H9 (cell line): ENCODE data around the gene GLIS2. TPM values are rescaled to one million over a fixed set of nuclear protein-coding genes. Genes with fewer than 3 reads are reported as not detected.

Experiments used
- DNase-seq: peaks from one replicate; pipeline ENCODE4 v3.0.0-alpha.2; 2017
- H2AFZ ChIP-seq: one replicate; pipeline ENCODE4 v1.6.1; 2013; ENCODE audit warnings: mild to moderate bottlenecking, low read length, control low read depth, moderate library complexity
- H2AK5ac ChIP-seq: 2 replicates; pipeline ENCODE4 v1.6.1; 2013; ENCODE audit warnings: low read length, control low read depth, mixed read lengths; ENCODE audit not compliant: insufficient read length
- H2BK120ac ChIP-seq: one replicate; pipeline ENCODE4 v1.6.1; 2013; ENCODE audit warnings: low read depth, mild to moderate bottlenecking, low read length, control low read depth, inconsistent platforms; ENCODE audit not compliant: poor library complexity, severe bottlenecking
- H2BK12ac ChIP-seq: 2 replicates; pipeline ENCODE4 v1.6.1; 2013; ENCODE audit warnings: low read length, control low read depth, mixed read lengths, low read depth; ENCODE audit not compliant: insufficient read length
- H2BK15ac ChIP-seq: 2 replicates; pipeline ENCODE4 v1.6.1; 2013; ENCODE audit warnings: low read depth, low read length, control low read depth
- H2BK20ac ChIP-seq: one replicate; pipeline ENCODE4 v1.6.1; 2013; ENCODE audit warnings: low read depth, mild to moderate bottlenecking, low read length, control low read depth, inconsistent platforms; ENCODE audit not compliant: poor library complexity, severe bottlenecking
- H2BK5ac ChIP-seq: 2 replicates; pipeline ENCODE4 v1.6.1; 2013; ENCODE audit warnings: low read length, control low read depth, mixed read lengths; ENCODE audit not compliant: insufficient read length
- H3K14ac ChIP-seq: 2 replicates; pipeline ENCODE4 v1.6.1; 2013; ENCODE audit warnings: low read length, control low read depth; ENCODE audit not compliant: insufficient read depth
- H3K18ac ChIP-seq: 2 replicates; pipeline ENCODE4 v1.6.1; 2013; ENCODE audit warnings: low read depth, mild to moderate bottlenecking, mixed read lengths, low read length, control low read depth; ENCODE audit not compliant: insufficient read length
- H3K23ac ChIP-seq: 2 replicates; pipeline ENCODE4 v1.6.1; 2013; ENCODE audit warnings: low read length, control low read depth, mixed read lengths, low read depth; ENCODE audit not compliant: insufficient read length
- H3K23me2 ChIP-seq: 2 replicates; pipeline ENCODE4 v1.6.1; 2013; ENCODE audit warnings: low read depth, mild to moderate bottlenecking, mixed read lengths, low read length, control low read depth; ENCODE audit not compliant: insufficient read length, poor library complexity, severe bottlenecking
- H3K27ac ChIP-seq: 2 replicates; pipeline ENCODE4 v1.5.1; 2013; ENCODE audit warnings: low read length, control low read depth, mixed read lengths, low read depth; ENCODE audit not compliant: insufficient read length
- H3K27me3 ChIP-seq: 2 replicates; pipeline ENCODE4 v1.6.1; 2013; ENCODE audit warnings: low read length, control low read depth, inconsistent platforms; ENCODE audit not compliant: insufficient read depth
- H3K4ac ChIP-seq: 2 replicates; pipeline ENCODE4 v1.6.1; 2013; ENCODE audit warnings: low read depth, mild to moderate bottlenecking, control low read depth, inconsistent platforms, low read length, moderate library complexity
- H3K4me1 ChIP-seq: 2 replicates; pipeline ENCODE4 v1.6.1; 2013; ENCODE audit warnings: low read length, control low read depth, inconsistent platforms; ENCODE audit not compliant: insufficient read depth
- H3K4me2 ChIP-seq: 2 replicates; pipeline ENCODE4 v1.6.1; 2013; ENCODE audit warnings: low read length, control low read depth, mixed read lengths; ENCODE audit not compliant: insufficient read length, insufficient read depth
- H3K56ac ChIP-seq: 2 replicates; pipeline ENCODE4 v1.6.1; 2013; ENCODE audit warnings: low read depth, mild to moderate bottlenecking, mixed read lengths, low read length, control low read depth; ENCODE audit not compliant: insufficient read length
- H3K79me1 ChIP-seq: 2 replicates; pipeline ENCODE4 v1.6.1; 2013; ENCODE audit warnings: low read depth, mild to moderate bottlenecking, moderate library complexity, low read length, control low read depth, inconsistent platforms; ENCODE audit not compliant: insufficient read depth, poor library complexity, severe bottlenecking
- H3K79me2 ChIP-seq: 2 replicates; pipeline ENCODE4 v1.6.1; 2013; ENCODE audit warnings: low read length, control low read depth, inconsistent platforms; ENCODE audit not compliant: insufficient read depth
- H3K9ac ChIP-seq: 2 replicates; pipeline ENCODE4 v1.6.1; 2013; ENCODE audit warnings: low read length, control low read depth, mixed read lengths; ENCODE audit not compliant: insufficient read length; ENCODE audit errors: extremely low read depth
- H3K9me3 ChIP-seq: one replicate; pipeline ENCODE4 v1.6.1; 2013; ENCODE audit warnings: low read depth, low read length, inconsistent platforms; ENCODE audit not compliant: control insufficient read depth
- H3T11ph ChIP-seq: one replicate; pipeline ENCODE4 v1.6.1; 2013; ENCODE audit warnings: mild to moderate bottlenecking, low read length, control low read depth, inconsistent platforms
- H4K20me1 ChIP-seq: one replicate; pipeline ENCODE4 v1.6.1; 2013; ENCODE audit not compliant: control insufficient read depth, insufficient read length, insufficient read depth
- H4K5ac ChIP-seq: 2 replicates; pipeline ENCODE4 v1.6.1; 2013; ENCODE audit warnings: low read depth, mild to moderate bottlenecking, mixed read lengths, low read length, control low read depth; ENCODE audit not compliant: insufficient read length
- H4K8ac ChIP-seq: replicated peaks from 2 replicates; pipeline ENCODE4 v1.6.1; 2013; ENCODE audit warnings: low read length, control low read depth, mixed read lengths, low read depth; ENCODE audit not compliant: insufficient read length
- H4K91ac ChIP-seq: 2 replicates; pipeline ENCODE4 v1.6.1; 2013; ENCODE audit warnings: low read depth, mild to moderate bottlenecking, moderate library complexity, mixed read lengths, low read length, control low read depth; ENCODE audit not compliant: insufficient read length
- H3K27ac Mint-ChIP-seq, 3 experiments: 2 replicates in 2 of 3; 3 replicates in 1 of 3; pipeline ENCODE4 v1.8.0; 2020 to 2021; ENCODE audit warnings: mixed read lengths in 3 of 3, mild to moderate bottlenecking in 1 of 3, moderate library complexity in 1 of 3
- H3K27me3 Mint-ChIP-seq: 2 replicates; pipeline ENCODE4 v1.8.0; 2021; ENCODE audit warnings: low read depth, mild to moderate bottlenecking, moderate library complexity, mixed read lengths
- H3K36me3 Mint-ChIP-seq, 3 experiments: 2 replicates in 2 of 3; 3 replicates in 1 of 3; pipeline ENCODE4 v1.8.0; 2020 to 2021; ENCODE audit warnings: low read depth in 3 of 3, mixed read lengths in 3 of 3; ENCODE audit not compliant: insufficient read depth in 1 of 3
- H3K4me1 Mint-ChIP-seq, 2 experiments: 2 replicates each; pipeline ENCODE4 v1.8.0; 2020; ENCODE audit warnings: mixed read lengths in 2 of 2
- H3K4me3 Mint-ChIP-seq, 2 experiments: 2 replicates in 1 of 2; 3 replicates in 1 of 2; pipeline ENCODE4 v1.8.0; 2020 to 2021; ENCODE audit warnings: mild to moderate bottlenecking in 2 of 2, mixed read lengths in 2 of 2, moderate library complexity in 1 of 2
- H3K9me3 Mint-ChIP-seq, 2 experiments: 2 replicates in 1 of 2; 3 replicates in 1 of 2; pipeline ENCODE4 v1.8.0; 2020; ENCODE audit warnings: mild to moderate bottlenecking in 2 of 2, mixed read lengths in 2 of 2, moderate library complexity in 1 of 2
- WGBS: extraction: QIAGEN DNeasy Blood & Tissue Kit; methylation state at CpG from one replicate; pipeline ENCODE4 v1.1.7; 2013; ENCODE audit warnings: missing lambda C conversion rate, low lambda C conversion rate, mixed read lengths; ENCODE audit not compliant: insufficient read length; ENCODE audit errors: extremely low coverage; 5-methylcytosine and 5-hydroxymethylcytosine counted together
- total RNA-seq: library from RNA; stranded (reverse); gene quantifications from 2 replicates; pipeline ENCODE4 v1.2.1, GENCODE V29; 2021
- TF ChIP-seq, protein P1 (sequence below): fragments of 200-600 bp; sonication (generic); conservative IDR thresholded peaks from 3 replicates; pipeline ENCODE4 v1.8.0; 2021; ENCODE audit warnings: antibody characterized with exemption, mild to moderate bottlenecking

GLIS2 gene
- total RNA-seq, 1 experiment from 2014 or later, result 14.3 TPM

DNA sequence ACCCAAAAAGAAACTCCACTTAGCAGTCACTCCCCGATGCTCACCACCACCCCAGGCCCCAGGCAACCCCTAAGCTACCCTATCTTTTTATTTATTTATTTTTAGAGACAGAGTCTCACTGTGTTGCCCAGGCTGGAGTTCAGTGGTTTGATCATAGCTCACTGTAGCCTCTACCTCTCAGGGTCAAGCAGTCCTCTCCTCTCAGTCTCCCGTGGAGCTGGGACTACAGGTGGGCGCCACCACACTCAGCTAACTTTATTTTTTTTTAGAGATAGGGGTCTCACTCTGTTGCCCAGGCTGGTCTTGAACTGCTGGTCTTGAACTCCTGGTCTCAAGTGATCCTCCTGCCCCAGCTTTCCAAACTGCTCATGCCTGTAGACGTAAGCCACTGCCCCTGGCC, 14.7 kb upstream of the GLIS2 start:
- no peak overlapping the region for H3K4ac ChIP-seq
- no peak overlapping the region for H3K23ac ChIP-seq
- peak overlapping the region in 1 of 3 experiments; percentile 22; a peak in 1 of 7 replicates for H3K27ac Mint-ChIP-seq
- H2BK120ac ChIP-seq, result no peak overlapping the region
- no peak overlapping the region for H3K4me3 Mint-ChIP-seq
- H2BK12ac ChIP-seq, result no peak overlapping the region
- WGBS, result no CpG with 5 or more reads among the region's 4 CpGs
- H3K4me1 ChIP-seq, result peaks cover 3% of the 10 kb centered on the region; the same call in 1 of the 2 replicates
- no peak overlapping the region for H2AK5ac ChIP-seq
- H4K20me1 ChIP-seq, result no peaks in the 10 kb centered on the region
- H3K79me1 ChIP-seq, result no peaks in the 10 kb centered on the region
- H3K23me2 ChIP-seq, result no peaks in the 10 kb centered on the region
- H3K4me2 ChIP-seq, result no peak overlapping the region
- no peak overlapping the region for H4K5ac ChIP-seq
- no peak overlapping the region for H3K14ac ChIP-seq
- peaks cover 21 to 27% of the 10 kb centered on the region in 2 experiments for H3K4me1 Mint-ChIP-seq
- H3K9me3 Mint-ChIP-seq, result no peaks in the 10 kb centered on the region
- H3K36me3 Mint-ChIP-seq, result peaks cover 0 to 26% (median 19%) of the 10 kb centered on the region in 3 experiments
- H4K8ac ChIP-seq, result no peak overlapping the region
- no peaks in the 10 kb centered on the region for H3K79me2 ChIP-seq
- H2BK5ac ChIP-seq, result no peak overlapping the region
- H3K27ac ChIP-seq, result no peak overlapping the region
- H4K91ac ChIP-seq, result no peak overlapping the region
- H3K27me3 ChIP-seq, result no peaks in the 10 kb centered on the region
- no peak overlapping the region for H2BK15ac ChIP-seq
- no peak for DNase-seq
- no peak overlapping the region for H3K9ac ChIP-seq
- no peak overlapping the region for H2AFZ ChIP-seq
- H3K9me3 ChIP-seq, result no peaks in the 10 kb centered on the region
- H3K56ac ChIP-seq, result no peak overlapping the region
- no peaks in the 10 kb centered on the region for H3K27me3 Mint-ChIP-seq
- H3K18ac ChIP-seq, result no peak overlapping the region
- H3T11ph ChIP-seq, result no peak overlapping the region
- TF ChIP-seq, protein P1, sequence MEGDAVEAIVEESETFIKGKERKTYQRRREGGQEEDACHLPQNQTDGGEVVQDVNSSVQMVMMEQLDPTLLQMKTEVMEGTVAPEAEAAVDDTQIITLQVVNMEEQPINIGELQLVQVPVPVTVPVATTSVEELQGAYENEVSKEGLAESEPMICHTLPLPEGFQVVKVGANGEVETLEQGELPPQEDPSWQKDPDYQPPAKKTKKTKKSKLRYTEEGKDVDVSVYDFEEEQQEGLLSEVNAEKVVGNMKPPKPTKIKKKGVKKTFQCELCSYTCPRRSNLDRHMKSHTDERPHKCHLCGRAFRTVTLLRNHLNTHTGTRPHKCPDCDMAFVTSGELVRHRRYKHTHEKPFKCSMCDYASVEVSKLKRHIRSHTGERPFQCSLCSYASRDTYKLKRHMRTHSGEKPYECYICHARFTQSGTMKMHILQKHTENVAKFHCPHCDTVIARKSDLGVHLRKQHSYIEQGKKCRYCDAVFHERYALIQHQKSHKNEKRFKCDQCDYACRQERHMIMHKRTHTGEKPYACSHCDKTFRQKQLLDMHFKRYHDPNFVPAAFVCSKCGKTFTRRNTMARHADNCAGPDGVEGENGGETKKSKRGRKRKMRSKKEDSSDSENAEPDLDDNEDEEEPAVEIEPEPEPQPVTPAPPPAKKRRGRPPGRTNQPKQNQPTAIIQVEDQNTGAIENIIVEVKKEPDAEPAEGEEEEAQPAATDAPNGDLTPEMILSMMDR, result no peak
- H2BK20ac ChIP-seq, result no peak overlapping the region
